CD4-positive, CD25-positive, alpha-beta regulatory T cell (primary cell): ENCODE data around the gene NTRK3. TPM values are rescaled to one million over a fixed set of nuclear protein-coding genes. Genes with fewer than 3 reads are reported as not detected.
A peak's percentile ranks its signal among the peaks of the same experiment; 100 is the strongest.

Source experiments
- ATAC-seq, 2 donors: fragments of 150-1000 bp; cut with Tn5 transposase; one replicate each; pipeline ENCODE4 v1.10.0; 2021; ENCODE audit warnings: low read depth in 2 of 2, moderate number of reproducible peaks in 2 of 2, moderate library complexity in 1 of 2
- DNase-seq, 3 donors: peaks; one replicate each; pipeline versions ENCODE4 v3.0.0 to v3.0.0-alpha.2; 2012 to 2022; ENCODE audit warnings: mixed read lengths in 1 of 3
- H3K27ac ChIP-seq: one replicate; pipeline ENCODE4 v1.7.0; 2013; ENCODE audit warnings: mild to moderate bottlenecking, low read length; ENCODE audit not compliant: insufficient read depth, poor library complexity, severe bottlenecking
- H3K27me3 ChIP-seq: one replicate; pipeline ENCODE4 v1.7.0; 2013; ENCODE audit warnings: low read length; ENCODE audit not compliant: control insufficient read depth, insufficient read depth
- H3K36me3 ChIP-seq: one replicate; pipeline ENCODE4 v1.7.0; 2013; ENCODE audit warnings: mild to moderate bottlenecking, low read length, moderate library complexity; ENCODE audit not compliant: control insufficient read depth, insufficient read depth
- H3K4me1 ChIP-seq: 2 replicates; pipeline ENCODE4 v1.7.0; 2013; ENCODE audit warnings: mild to moderate bottlenecking, low read length; ENCODE audit not compliant: insufficient read depth, control insufficient read depth, poor library complexity, severe bottlenecking
- H3K4me3 ChIP-seq: one replicate; pipeline ENCODE4 v1.7.0; 2013; ENCODE audit warnings: low read depth, mild to moderate bottlenecking, low read length, moderate library complexity
- H3K9me3 ChIP-seq, 2 experiments: 1 replicate in 1 of 2; 2 replicates in 1 of 2; pipeline ENCODE4 v1.7.0; 2013; ENCODE audit warnings: low read length in 2 of 2, mild to moderate bottlenecking in 1 of 2, moderate library complexity in 1 of 2; ENCODE audit not compliant: control insufficient read depth in 2 of 2
- H3K27ac Mint-ChIP-seq, 3 donors: one replicate each; pipeline ENCODE4 v1.8.0; 2020 to 2022; ENCODE audit warnings: mild to moderate bottlenecking in 3 of 3, mixed read lengths in 3 of 3, moderate library complexity in 2 of 3
- H3K27me3 Mint-ChIP-seq: one replicate; pipeline ENCODE4 v1.8.0; 2022; ENCODE audit warnings: mild to moderate bottlenecking, mixed read lengths
- H3K36me3 Mint-ChIP-seq: one replicate; pipeline ENCODE4 v1.8.0; 2020; ENCODE audit warnings: mixed read lengths
- H3K4me1 Mint-ChIP-seq, 4 donors: one replicate each; pipeline ENCODE4 v1.8.0; 2020 to 2022; ENCODE audit warnings: mixed read lengths in 4 of 4, mild to moderate bottlenecking in 1 of 4
- H3K4me3 Mint-ChIP-seq, 4 donors: one replicate each; pipeline ENCODE4 v1.8.0; 2020 to 2022; ENCODE audit warnings: mild to moderate bottlenecking in 4 of 4, mixed read lengths in 4 of 4, moderate library complexity in 3 of 4
- H3K9me3 Mint-ChIP-seq, 7 donors: one replicate each; pipeline ENCODE4 v1.8.0; 2020 to 2022; ENCODE audit warnings: mixed read lengths in 7 of 7, mild to moderate bottlenecking in 3 of 7, moderate library complexity in 2 of 7
- polyA plus RNA-seq, 4 donors: library from polyadenylated mRNA; unstranded; fragments of 300-500 nt; fragmentation: Illumina TruSeq; gene quantifications; one replicate each; pipeline ENCODE4 v1.2.3, GENCODE V29; 2021
- total RNA-seq: library from RNA; stranded (reverse); gene quantifications from one replicate; pipeline ENCODE4 v1.2.3, GENCODE V29; 2022

Gene NTRK3
- total and polyA plus RNA-seq, 5 donors from 2014 or later = not detected

GRCh38 chr15:88188300-88188699 lies 68.2 kb downstream of the NTRK3 start:
- Histone ChIP-seq H3K9me3 (no peaks in the 10 kb centered on the region), H3K27me3 (no peaks in the 10 kb centered on the region), H3K4me1 (no peaks in the 10 kb centered on the region), H3K4me3 (no peak overlapping the region), H3K36me3 (no peaks in the 10 kb centered on the region), H3K27ac (no peak overlapping the region)
- no peaks in the 10 kb centered on the region for H3K36me3 Mint-ChIP-seq
- no peak overlapping the region for H3K27ac Mint-ChIP-seq
- H3K27me3 Mint-ChIP-seq = no peaks in the 10 kb centered on the region
- DNase-seq (no peak), ATAC-seq (no peak)
- H3K4me1 Mint-ChIP-seq = no peaks in the 10 kb centered on the region
- H3K9me3 Mint-ChIP-seq = peaks cover 0 to 4% (median 0%) of the 10 kb centered on the region in 7 donors
- no peak overlapping the region for H3K4me3 Mint-ChIP-seq

DNA sequence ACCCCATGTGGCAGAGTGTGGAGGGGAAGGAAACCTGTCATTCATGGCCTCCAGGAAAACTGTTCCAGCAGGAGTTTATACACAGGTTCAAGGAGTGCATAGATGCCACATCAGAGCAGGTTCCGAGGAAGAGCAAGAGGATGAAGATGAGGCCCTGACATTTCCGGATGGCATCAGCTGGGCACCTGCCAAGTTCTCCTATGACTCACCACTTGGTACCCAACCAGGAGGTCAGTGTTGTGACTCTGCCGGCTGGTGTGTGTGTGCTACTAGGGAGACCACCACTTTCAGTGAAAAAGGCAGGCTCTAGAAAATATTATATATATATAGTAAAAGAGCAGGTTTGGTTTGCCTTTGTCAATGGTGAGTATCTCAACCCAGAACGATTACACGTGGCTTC lies 69.3 kb downstream of the NTRK3 start:
- Mint-ChIP-seq H3K4me1 (no peaks in the 10 kb centered on the region), H3K27me3 (no peaks in the 10 kb centered on the region), H3K27ac (no peak overlapping the region), H3K4me3 (no peak overlapping the region), H3K9me3 (peaks cover 0 to 2% (median 0%) of the 10 kb centered on the region in 7 donors), H3K36me3 (no peaks in the 10 kb centered on the region)
- Histone ChIP-seq H3K36me3 (no peaks in the 10 kb centered on the region), H3K27me3 (no peaks in the 10 kb centered on the region), H3K4me1 (no peaks in the 10 kb centered on the region), H3K9me3 (no peaks in the 10 kb centered on the region), H3K4me3 (no peak overlapping the region), H3K27ac (no peak overlapping the region)
- ATAC-seq (no peak), DNase-seq (no peak)

DNA sequence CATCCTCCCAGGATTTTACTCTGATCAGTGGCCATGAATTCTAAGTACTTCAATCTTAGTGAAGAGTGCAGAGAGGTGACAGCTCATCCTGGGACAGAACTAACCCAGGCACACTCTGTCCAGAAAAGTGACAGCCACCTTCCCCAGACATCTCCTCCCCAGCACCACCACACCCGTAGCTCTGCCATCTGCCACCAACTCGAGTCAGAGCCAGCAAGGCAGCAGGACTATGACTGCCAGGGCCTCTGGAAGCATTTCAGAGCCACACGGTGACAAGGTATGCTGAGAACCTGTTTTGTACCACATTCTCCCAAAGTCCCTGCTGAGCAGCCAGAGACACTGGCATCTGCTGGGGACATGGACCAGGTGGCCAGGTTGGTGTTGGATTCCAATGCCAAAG lies 71.0 kb downstream of the NTRK3 start:
- no peaks in the 10 kb centered on the region for H3K36me3 Mint-ChIP-seq
- no peaks in the 10 kb centered on the region for H3K36me3 ChIP-seq
- DNase-seq (no peak), ATAC-seq (no peak)
- H3K27me3 ChIP-seq = no peaks in the 10 kb centered on the region
- peaks cover 0 to 2% (median 0%) of the 10 kb centered on the region in 7 donors for H3K9me3 Mint-ChIP-seq
- no peak overlapping the region for H3K27ac ChIP-seq
- H3K4me3 ChIP-seq = no peak overlapping the region
- no peaks in the 10 kb centered on the region for H3K9me3 ChIP-seq
- no peaks in the 10 kb centered on the region for H3K4me1 ChIP-seq
- no peak overlapping the region for H3K27ac Mint-ChIP-seq
- H3K4me1 Mint-ChIP-seq = no peaks in the 10 kb centered on the region
- H3K27me3 Mint-ChIP-seq = no peaks in the 10 kb centered on the region
- H3K4me3 Mint-ChIP-seq = no peak overlapping the region

DNA sequence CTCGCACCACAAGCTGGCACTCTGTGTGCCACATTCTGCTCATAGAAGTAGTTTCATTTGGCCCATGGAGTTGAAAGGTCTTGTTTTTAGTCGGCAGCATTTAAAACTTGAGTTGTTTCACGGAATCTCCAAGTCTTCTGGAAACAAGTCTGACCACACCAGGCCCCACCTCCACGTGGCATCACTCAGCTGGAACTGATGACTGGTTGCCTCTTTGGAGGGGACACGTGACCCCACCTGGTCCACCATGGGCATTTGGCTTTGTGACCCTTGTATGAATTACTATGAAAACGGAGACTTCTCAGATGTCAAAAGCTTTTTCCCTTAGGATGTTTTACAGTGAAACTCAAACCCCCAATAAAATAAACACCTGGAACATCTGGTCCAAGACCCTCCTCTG lies 74.9 kb downstream of the NTRK3 start:
- Histone ChIP-seq H3K4me3 (no peak overlapping the region), H3K36me3 (no peaks in the 10 kb centered on the region), H3K27me3 (no peaks in the 10 kb centered on the region), H3K9me3 (no peaks in the 10 kb centered on the region), H3K4me1 (no peaks in the 10 kb centered on the region), H3K27ac (no peak overlapping the region)
- no peaks in the 10 kb centered on the region for H3K4me1 Mint-ChIP-seq
- ATAC-seq = no peak
- no peaks in the 10 kb centered on the region for H3K27me3 Mint-ChIP-seq
- peaks cover 0 to 2% (median 0%) of the 10 kb centered on the region in 7 donors for H3K9me3 Mint-ChIP-seq
- no peak overlapping the region for H3K4me3 Mint-ChIP-seq
- H3K27ac Mint-ChIP-seq = no peak overlapping the region
- DNase-seq = no peak
- H3K36me3 Mint-ChIP-seq = no peaks in the 10 kb centered on the region

DNA sequence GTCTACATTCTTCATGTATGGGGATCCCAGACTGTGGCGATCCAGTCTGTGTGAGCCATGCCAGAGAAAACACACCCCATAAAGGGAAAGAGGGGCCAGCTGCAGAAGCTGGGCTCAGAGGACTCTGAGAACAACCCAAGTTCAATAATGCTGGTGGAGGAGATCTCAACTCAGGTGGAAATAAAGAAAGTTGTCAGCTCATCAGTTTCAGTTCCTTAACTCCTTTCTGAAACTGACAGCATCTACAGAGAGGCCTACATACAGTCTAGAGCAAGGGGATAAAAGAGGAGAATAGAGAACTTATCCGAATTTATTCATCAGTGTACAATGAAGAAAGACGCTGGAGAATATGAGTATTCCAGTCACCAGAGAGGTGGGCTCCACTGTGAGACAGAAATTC lies 77.0 kb downstream of the NTRK3 start:
- no peaks in the 10 kb centered on the region for H3K9me3 ChIP-seq
- Mint-ChIP-seq H3K9me3 (peaks cover 0 to 2% (median 0%) of the 10 kb centered on the region in 7 donors), H3K4me3 (no peak overlapping the region), H3K36me3 (no peaks in the 10 kb centered on the region), H3K27ac (peak overlapping the region in 1 of 3 donors; percentile 20), H3K27me3 (peaks cover 4% of the 10 kb centered on the region), H3K4me1 (no peaks in the 10 kb centered on the region)
- H3K4me1 ChIP-seq = no peaks in the 10 kb centered on the region
- H3K36me3 ChIP-seq = no peaks in the 10 kb centered on the region
- ATAC-seq (no peak), DNase-seq (no peak)
- H3K4me3 ChIP-seq = no peak overlapping the region
- H3K27me3 ChIP-seq = no peaks in the 10 kb centered on the region
- H3K27ac ChIP-seq = no peak overlapping the region

- ATAC-seq = no peak
These were observed 77.9 kb downstream of the NTRK3 start for GRCh38 chr15:88178631-88179030.

DNA sequence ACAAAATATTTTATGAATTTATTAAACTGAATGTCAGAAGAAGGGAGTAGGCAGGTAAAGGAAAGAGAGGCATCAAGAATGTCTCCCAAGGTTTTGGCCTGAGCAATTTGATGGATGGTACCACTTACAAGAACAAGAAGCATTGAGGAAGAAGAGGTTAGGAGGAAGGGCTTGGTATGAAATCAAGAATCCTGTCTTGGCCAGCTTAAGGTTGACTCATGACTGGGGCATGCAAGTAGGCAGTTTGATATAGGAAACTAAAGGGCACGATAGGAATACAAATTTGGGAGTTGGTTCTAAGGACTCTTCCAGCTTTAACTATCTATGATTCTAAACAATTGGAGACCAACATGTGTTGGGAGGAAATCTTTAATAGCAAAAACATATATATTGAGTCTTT lies 79.1 kb downstream of the NTRK3 start:
- H3K27ac Mint-ChIP-seq = no peak overlapping the region
- peaks cover 4% of the 10 kb centered on the region for H3K27me3 Mint-ChIP-seq
- peaks cover 0 to 2% (median 0%) of the 10 kb centered on the region in 4 donors for H3K4me1 Mint-ChIP-seq

More at GRCh38 chr15:88178631-88179030, 77.9 kb downstream of the NTRK3 start:
- no peak overlapping the region for H3K4me3 Mint-ChIP-seq
- H3K36me3 Mint-ChIP-seq = no peaks in the 10 kb centered on the region
- peaks cover 4% of the 10 kb centered on the region for H3K27me3 Mint-ChIP-seq
- H3K36me3 ChIP-seq = no peaks in the 10 kb centered on the region
- no peaks in the 10 kb centered on the region for H3K9me3 ChIP-seq
- no peak overlapping the region for H3K27ac ChIP-seq
- H3K4me1 Mint-ChIP-seq = no peaks in the 10 kb centered on the region
- DNase-seq = no peak
- H3K4me3 ChIP-seq = no peak overlapping the region
- no peaks in the 10 kb centered on the region for H3K4me1 ChIP-seq
- H3K27me3 ChIP-seq = no peaks in the 10 kb centered on the region
- H3K9me3 Mint-ChIP-seq = peaks cover 0 to 2% (median 0%) of the 10 kb centered on the region in 7 donors
- no peak overlapping the region for H3K27ac Mint-ChIP-seq

GRCh38 chr15:88174571-88174970 lies 82.0 kb downstream of the NTRK3 start:
- no peak overlapping the region for H3K4me3 ChIP-seq

More for the DNA sequence above, 79.1 kb downstream of the NTRK3 start:
- Mint-ChIP-seq H3K36me3 (no peaks in the 10 kb centered on the region), H3K9me3 (peaks cover 0 to 1% (median 0%) of the 10 kb centered on the region in 7 donors), H3K4me3 (no peak overlapping the region)
- ATAC-seq (no peak), DNase-seq (no peak)
- Histone ChIP-seq H3K27ac (no peak overlapping the region), H3K4me3 (no peak overlapping the region), H3K27me3 (no peaks in the 10 kb centered on the region), H3K9me3 (no peaks in the 10 kb centered on the region), H3K36me3 (no peaks in the 10 kb centered on the region), H3K4me1 (no peaks in the 10 kb centered on the region)

More at GRCh38 chr15:88174571-88174970, 82.0 kb downstream of the NTRK3 start:
- Histone ChIP-seq H3K27ac (no peak overlapping the region), H3K27me3 (no peaks in the 10 kb centered on the region), H3K4me1 (no peaks in the 10 kb centered on the region), H3K36me3 (no peaks in the 10 kb centered on the region), H3K9me3 (no peaks in the 10 kb centered on the region)
- no peak for ATAC-seq
- no peak for DNase-seq
- H3K27ac Mint-ChIP-seq = no peak overlapping the region
- peaks cover 0 to 2% (median 0%) of the 10 kb centered on the region in 4 donors for H3K4me1 Mint-ChIP-seq
- H3K36me3 Mint-ChIP-seq = no peaks in the 10 kb centered on the region
- no peak overlapping the region for H3K4me3 Mint-ChIP-seq
- peaks cover 0 to 2% (median 0%) of the 10 kb centered on the region in 7 donors for H3K9me3 Mint-ChIP-seq
- H3K27me3 Mint-ChIP-seq = peaks cover 4% of the 10 kb centered on the region
